AG09309 (cell line): ENCODE data around the gene FAM219B.
"Not testable (repeated sequence)": the region's sequence is repeated elsewhere in the genome, so short reads cannot be mapped to it uniquely, and the experiment has no call there.

Source experiments
- DNase-seq: peaks from one replicate; pipeline ENCODE4 v3.0.0-alpha.2; 2010; ENCODE audit warnings: low read depth
- H3K4me3 ChIP-seq: 2 replicates; pipeline ENCODE4 v1.5.1; 2011; ENCODE audit warnings: mild to moderate bottlenecking, low read depth, low read length, moderate library complexity; ENCODE audit not compliant: control insufficient read depth
- TF ChIP-seq, protein P1 (sequence below): IDR thresholded peaks from 2 replicates; pipeline ENCODE4 v1.5.1; 2011; ENCODE audit warnings: mild to moderate bottlenecking, low read depth, low read length, inconsistent platforms; ENCODE audit not compliant: insufficient read depth, control insufficient read depth; ENCODE audit errors: missing control alignments

The FAM219B gene

DNA sequence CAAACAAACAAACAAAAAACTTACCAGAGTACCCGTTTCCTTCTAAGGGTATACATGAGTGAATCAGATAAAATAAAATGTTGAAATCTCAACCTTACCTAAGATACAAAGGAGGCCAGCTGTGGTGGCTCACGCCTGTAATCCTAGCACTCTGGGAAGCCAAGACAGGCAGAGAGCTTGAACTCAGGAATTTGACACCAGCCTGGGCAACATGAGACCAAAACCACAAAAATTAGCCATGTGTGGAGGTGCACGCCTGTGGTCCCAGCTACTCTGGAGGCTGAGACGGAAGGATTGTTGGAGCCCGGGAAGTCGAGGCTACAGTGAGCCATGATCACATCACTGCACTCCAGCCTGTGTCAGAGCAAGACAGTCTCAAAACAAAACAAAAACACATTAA is 11.0 kb upstream of the FAM219B start:
- TF ChIP-seq, protein P1, sequence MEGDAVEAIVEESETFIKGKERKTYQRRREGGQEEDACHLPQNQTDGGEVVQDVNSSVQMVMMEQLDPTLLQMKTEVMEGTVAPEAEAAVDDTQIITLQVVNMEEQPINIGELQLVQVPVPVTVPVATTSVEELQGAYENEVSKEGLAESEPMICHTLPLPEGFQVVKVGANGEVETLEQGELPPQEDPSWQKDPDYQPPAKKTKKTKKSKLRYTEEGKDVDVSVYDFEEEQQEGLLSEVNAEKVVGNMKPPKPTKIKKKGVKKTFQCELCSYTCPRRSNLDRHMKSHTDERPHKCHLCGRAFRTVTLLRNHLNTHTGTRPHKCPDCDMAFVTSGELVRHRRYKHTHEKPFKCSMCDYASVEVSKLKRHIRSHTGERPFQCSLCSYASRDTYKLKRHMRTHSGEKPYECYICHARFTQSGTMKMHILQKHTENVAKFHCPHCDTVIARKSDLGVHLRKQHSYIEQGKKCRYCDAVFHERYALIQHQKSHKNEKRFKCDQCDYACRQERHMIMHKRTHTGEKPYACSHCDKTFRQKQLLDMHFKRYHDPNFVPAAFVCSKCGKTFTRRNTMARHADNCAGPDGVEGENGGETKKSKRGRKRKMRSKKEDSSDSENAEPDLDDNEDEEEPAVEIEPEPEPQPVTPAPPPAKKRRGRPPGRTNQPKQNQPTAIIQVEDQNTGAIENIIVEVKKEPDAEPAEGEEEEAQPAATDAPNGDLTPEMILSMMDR, result no peak
- no peak for DNase-seq

DNA sequence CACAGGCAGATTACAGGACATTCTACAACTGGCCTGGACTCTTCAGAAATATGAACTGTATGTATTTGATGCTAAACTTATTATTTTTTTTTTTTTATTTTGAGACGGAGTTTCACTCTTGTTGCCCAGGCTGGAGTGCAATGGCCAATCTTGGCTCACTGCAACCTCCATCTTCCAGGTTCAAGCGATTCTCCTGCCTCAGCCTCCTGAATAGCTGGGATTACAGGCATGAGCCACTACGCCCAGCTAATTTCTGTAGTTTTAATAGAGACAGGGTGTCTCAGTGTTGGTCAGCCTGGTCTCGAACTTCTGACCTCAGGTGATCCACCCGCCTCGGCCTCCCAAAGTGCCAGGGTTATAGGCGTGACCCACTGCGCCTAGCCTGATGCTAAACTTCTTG is 7.1 kb upstream of the FAM219B start:
- not testable (repeated sequence) for DNase-seq, H3K4me3 ChIP-seq

More for the DNA sequence above, 11.0 kb upstream of the FAM219B start:
- no peak overlapping the region for H3K4me3 ChIP-seq

DNA sequence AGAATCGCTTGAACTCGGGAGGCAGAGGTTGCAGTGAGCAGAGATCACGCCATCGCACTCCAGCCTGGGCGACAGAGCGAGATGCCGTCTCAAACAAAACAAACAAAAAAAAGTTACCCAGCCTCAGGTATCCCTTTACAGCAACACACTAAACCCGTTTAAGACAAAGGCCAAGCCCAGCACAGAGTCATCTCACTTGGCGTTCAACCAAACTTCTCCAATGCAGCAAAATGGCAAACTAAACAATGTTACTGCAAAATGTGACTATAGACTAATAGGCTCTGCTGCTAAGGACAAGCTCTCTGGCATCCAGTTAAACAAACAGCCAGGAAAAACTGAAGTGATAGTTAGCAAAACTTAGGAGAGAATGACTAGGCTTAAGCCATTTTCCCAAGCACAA is 6.4 kb upstream of the FAM219B start:
- DNase-seq, result no peak
- TF ChIP-seq, protein P1, result no peak
- no peak overlapping the region for H3K4me3 ChIP-seq

DNA sequence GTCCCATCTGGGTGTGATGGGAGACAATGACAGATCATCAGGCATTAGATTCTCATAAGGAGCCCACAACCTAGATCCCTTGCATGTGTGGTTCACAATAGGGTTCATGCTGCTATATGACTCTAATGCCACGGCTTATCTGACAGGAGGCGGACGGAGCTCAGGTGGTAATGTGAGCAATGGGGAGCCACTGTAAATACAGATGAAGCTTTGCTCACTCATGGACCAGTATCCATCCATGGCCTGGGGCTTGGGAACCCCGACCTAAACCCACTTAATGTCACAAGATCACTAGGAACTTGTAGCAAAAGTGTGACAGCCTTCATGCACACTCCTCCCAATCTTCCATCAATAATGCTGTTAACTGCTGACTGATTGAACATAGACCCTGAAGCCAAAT is 2.0 kb upstream of the FAM219B start:
- no peak overlapping the region for H3K4me3 ChIP-seq
- TF ChIP-seq, protein P1, result no peak
- no peak for DNase-seq

DNA sequence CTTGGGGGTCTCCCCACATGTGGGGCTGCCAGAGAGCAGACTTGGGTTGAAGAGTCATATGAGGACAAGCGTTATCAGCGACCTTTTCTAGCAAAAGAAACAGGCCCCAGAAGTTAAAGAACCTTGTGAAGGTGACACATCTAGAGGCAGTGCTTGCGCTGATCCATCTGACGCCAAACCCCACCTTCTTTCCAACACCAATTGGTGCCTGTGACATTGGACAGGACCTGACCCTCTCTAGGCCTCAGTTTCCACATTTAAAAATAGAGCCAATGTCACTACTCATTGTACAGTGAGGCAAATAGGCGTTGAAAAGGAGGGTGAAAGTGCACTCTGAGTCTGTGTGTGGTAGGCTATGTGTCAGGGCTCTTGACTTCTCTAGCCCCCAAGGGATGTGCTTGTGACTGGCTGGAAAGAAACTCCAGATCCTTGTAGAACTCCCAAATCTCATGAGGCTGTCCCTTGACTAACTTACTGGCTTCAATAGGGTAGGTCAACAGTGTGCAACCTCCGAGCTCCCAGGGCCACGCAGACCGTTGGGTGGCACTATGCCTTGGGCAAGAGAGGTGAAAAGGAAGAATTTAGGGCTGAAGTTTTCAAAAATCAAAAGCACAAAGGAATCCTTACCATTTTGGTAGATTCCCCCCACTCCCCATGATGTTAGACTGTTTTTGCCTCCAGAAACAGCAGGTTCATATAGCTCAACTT is 666 bp upstream of the FAM219B start:
- peak overlapping the region; percentile 96 for H3K4me3 ChIP-seq
- TF ChIP-seq, protein P1, result no peak
- DNase-seq, result no peak

DNA sequence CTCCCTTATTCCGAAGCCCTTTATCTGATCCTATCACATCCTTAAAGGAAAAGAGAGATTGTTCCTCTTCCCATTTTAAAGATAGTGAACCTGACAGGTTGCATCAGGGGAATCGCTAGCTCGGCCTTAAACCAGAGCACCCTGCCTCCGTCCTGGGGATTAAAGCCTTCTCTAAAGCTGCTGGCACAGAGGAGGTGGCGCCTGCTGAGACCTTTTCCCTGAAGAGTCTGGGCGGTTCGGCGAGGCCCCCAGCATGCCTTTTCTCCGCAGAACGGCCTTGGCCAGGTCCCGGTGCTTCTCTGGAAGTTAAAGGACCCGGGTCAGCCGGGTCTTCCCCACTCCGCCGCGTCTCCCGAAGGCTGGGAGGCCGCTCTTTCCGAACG is 593 bp downstream of the FAM219B start:
- TF ChIP-seq, protein P1, result no peak
- H3K4me3 ChIP-seq, result peak overlapping the region; percentile 96
- DNase-seq, result no peak

DNA sequence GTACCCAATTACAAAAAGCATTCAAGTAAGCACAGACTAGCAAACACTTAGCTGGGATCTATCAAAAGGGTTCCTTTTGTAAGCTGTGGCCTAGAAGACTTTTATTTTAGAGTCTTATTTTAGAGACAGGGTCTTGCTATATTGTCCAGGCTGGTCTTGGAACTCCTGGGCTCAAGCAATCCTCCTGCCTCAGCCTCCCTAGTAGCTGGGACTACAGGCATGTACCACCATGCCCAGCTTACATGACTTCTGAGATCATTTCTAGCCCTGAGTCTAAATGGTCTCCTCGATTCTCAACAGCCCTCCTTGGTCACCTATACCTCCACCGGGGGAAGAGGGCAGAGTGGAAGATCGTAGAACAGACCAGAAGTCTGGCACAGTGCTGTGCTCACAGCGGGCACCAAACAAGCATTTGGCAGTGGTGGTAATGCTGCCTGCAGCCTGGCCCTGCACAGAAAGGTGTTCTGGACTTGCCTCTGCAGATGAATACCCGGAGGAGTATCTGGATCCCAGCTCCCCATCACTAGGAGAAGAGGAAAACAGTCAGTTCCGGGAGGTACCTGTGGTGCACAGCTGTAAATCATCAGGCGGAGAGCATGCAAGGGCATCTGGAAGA is 2.4 kb downstream of the FAM219B start:
- TF ChIP-seq, protein P1, result no peak
- no peak overlapping the region for H3K4me3 ChIP-seq
- DNase-seq, result no peak
